K562 (cell line): ENCODE data around the gene SLC22A4. TPM values are rescaled to one million over a fixed set of nuclear protein-coding genes. Genes with fewer than 3 reads are reported as not detected.

Source experiments
- ARHGAP35 ChIP-seq: fragments of 450-650 bp; IDR thresholded peaks from 2 replicates; pipeline ENCODE4 v1.6.1; 2018; ENCODE audit not compliant: partially characterized antibody
- BACH1 ChIP-seq: fragments of 200-800 bp; sonication (Bioruptor generic); IDR thresholded peaks from 2 replicates; pipeline ENCODE4 v1.6.1; 2016; ENCODE audit warnings: missing genetic modification characterization, missing compliant biosample characterization
- BCL6 ChIP-seq: fragments of 250-450 bp; sonication (Bioruptor Pico); IDR thresholded peaks from 2 replicates; pipeline ENCODE4 v1.4.0; 2020
- BCLAF1 ChIP-seq, 2 experiments: fragments of 450-650 bp in 1 of 2; IDR thresholded peaks; 2 replicates each; pipeline ENCODE4 v1.6.1; 2011 to 2017; ENCODE audit warnings: low read depth in 2 of 2, antibody characterized with exemption in 1 of 2, borderline replicate concordance in 1 of 2, low read length in 1 of 2, mild to moderate bottlenecking in 1 of 2, mixed read lengths in 1 of 2; ENCODE audit not compliant: control insufficient read depth in 1 of 2
- CBFB ChIP-seq: sonication (generic); formaldehyde crosslinking; IDR thresholded peaks from 2 replicates; pipeline ENCODE4 v1.4.0; 2020; ENCODE audit warnings: mild to moderate bottlenecking, missing genetic modification reagents
- HSF4 ChIP-seq: fragments of 250-450 bp; sonication (Bioruptor Pico); IDR thresholded peaks from 2 replicates; pipeline ENCODE4 v2.1.2; 2022; ENCODE audit warnings: mild to moderate bottlenecking, moderate library complexity, borderline replicate concordance
- MAFG ChIP-seq: fragments of 450-650 bp; conservative IDR thresholded peaks from 2 replicates; pipeline ENCODE4 v1.6.1; 2016; ENCODE audit warnings: missing genetic modification characterization, missing compliant biosample characterization
- MTA2 ChIP-seq: fragments of 450-650 bp; IDR thresholded peaks from 2 replicates; pipeline ENCODE4 v1.6.1; 2016; ENCODE audit warnings: low read depth
- RBM34 ChIP-seq: fragments of 200-400 bp; formaldehyde crosslinking; IDR thresholded peaks from 2 replicates; pipeline ENCODE4 v1.6.1; 2018; ENCODE audit warnings: low read length, borderline replicate concordance; ENCODE audit not compliant: insufficient read depth
- RFX5 ChIP-seq: IDR thresholded peaks from 2 replicates; pipeline ENCODE4 v1.6.1; 2011; ENCODE audit warnings: low read depth, mild to moderate bottlenecking, improper control_type of control experiment, low read length
- TAF1 ChIP-seq: IDR thresholded peaks from 2 replicates; pipeline ENCODE4 v1.6.1; 2011; ENCODE audit warnings: mild to moderate bottlenecking, low read length, moderate library complexity; ENCODE audit not compliant: insufficient read depth, control insufficient read depth, severe bottlenecking; ENCODE audit errors: extremely low read depth
- YBX1 ChIP-seq: fragments of 450-650 bp; IDR thresholded peaks from 2 replicates; pipeline ENCODE4 v1.7.1; 2016; ENCODE audit warnings: mild to moderate bottlenecking
- ZFP1 ChIP-seq: fragments of 450-650 bp; formaldehyde crosslinking; IDR thresholded peaks from 2 replicates; pipeline ENCODE4 v1.4.0; 2020; ENCODE audit warnings: mild to moderate bottlenecking, mixed read lengths
- ZNF561 ChIP-seq: fragments of 450-650 bp; formaldehyde crosslinking; conservative IDR thresholded peaks from 2 replicates; pipeline ENCODE4 v1.4.0; 2020; ENCODE audit warnings: mild to moderate bottlenecking, moderate library complexity
- ZZZ3 ChIP-seq: fragments of 450-650 bp; IDR thresholded peaks from 2 replicates; pipeline ENCODE4 v1.6.1; 2016; ENCODE audit warnings: antibody characterized with exemption, mild to moderate bottlenecking, moderate library complexity
- polyA plus RNA-seq, 8 experiments: library from polyadenylated mRNA; depleted of rRNA in 4 of 8; stranded (reverse) in 5 of 8; unstranded in 3 of 8; fragments of >200 nt; fragmentation: Nextera tagmentation in 2 of 8; fragmentation: Illumina TruSeq in 1 of 8; extraction: Ambion mirVana in 2 of 8; extraction: Trizol in 1 of 8; gene quantifications; 2 replicates each; pipeline versions ENCODE4 v1.2.1 to v1.2.3, GENCODE V29; 2011 to 2014; ENCODE audit warnings: inconsistent platforms in 1 of 8, missing spikeins in 1 of 8
- total RNA-seq, 7 experiments: library from RNA; depleted of rRNA in 6 of 7; stranded (reverse); fragments of >200 nt in 6 of 7; fragmentation: Illumina TruSeq in 2 of 7; extraction: Trizol in 2 of 7; gene quantifications; 2 replicates each; pipeline versions ENCODE4 v1.2.1 to v1.2.3, GENCODE V29; 2011 to 2021; ENCODE audit warnings: low replicate concordance in 1 of 7
- TF ChIP-seq, protein P1 (sequence below), 2 experiments: fragments of 450-650 bp; IDR thresholded peaks; 2 replicates each; pipeline ENCODE4 v1.6.1; 2018; ENCODE audit warnings: mild to moderate bottlenecking in 2 of 2, low read depth in 1 of 2; ENCODE audit not compliant: partially characterized antibody in 2 of 2
- TF ChIP-seq, protein P2 (sequence below), 2 experiments: fragments of 250-450 bp in 1 of 2; fragments of 450-650 bp in 1 of 2; sonication (Bioruptor Pico) in 1 of 2; IDR thresholded peaks; 2 replicates each; pipeline versions ENCODE4 v1.6.1 to v1.8.0; 2016 to 2021; ENCODE audit warnings: mild to moderate bottlenecking in 2 of 2, moderate library complexity in 2 of 2, missing compliant biosample characterization in 1 of 2, missing genetic modification characterization in 1 of 2
- TF ChIP-seq, protein P3 (sequence below): sonication (generic); formaldehyde crosslinking; IDR thresholded peaks from 2 replicates; pipeline ENCODE4 v1.8.1; 2022; ENCODE audit warnings: missing genetic modification reagents

The SLC22A4 gene
- total and polyA plus RNA-seq, 9 of the 15 experiments (the other 6 are each of a cell fraction or from before 2014, with no cell fraction given) = 2.7 to 9.5 (median 6.2) TPM

DNA sequence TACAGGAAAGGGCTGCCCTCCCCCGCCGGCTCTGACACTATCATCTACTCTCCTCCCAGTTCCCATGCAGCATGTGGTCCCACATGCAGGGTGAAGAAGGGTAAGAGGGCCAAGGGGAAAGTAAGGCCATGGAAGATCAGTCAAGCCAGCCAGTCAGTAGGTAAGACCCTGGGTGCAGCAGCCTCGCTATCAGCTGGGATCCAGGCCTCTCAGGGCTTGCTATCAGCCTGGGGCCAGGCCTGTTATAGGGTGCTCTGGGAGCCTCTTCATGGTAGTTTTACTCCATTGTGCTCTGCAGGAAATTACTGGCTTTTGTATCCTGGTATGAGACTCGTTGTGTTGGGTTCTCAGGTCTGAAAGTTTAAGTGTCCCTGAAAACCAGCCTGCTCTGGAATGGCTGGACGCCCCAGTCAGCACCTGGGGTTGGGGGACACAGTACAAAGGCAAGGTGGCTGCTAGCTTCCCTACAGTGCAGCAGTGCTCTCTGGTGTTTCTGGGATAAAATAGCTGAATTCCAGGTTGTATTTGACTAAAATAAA, 21.4 kb downstream of the SLC22A4 start (continued):
- no peak for TF ChIP-seq YBX1
- no peak for TF ChIP-seq ZFP1 (CRISPR knock-in tag)
- peak; percentile 22 for TF ChIP-seq TAF1
- no peak for TF ChIP-seq BACH1 (tag)
- no peak for TF ChIP-seq MAFG (tag)
- no peak for TF ChIP-seq RFX5
- no peak for TF ChIP-seq ARHGAP35
- TF ChIP-seq ZNF561 = no peak
- no peak for TF ChIP-seq CBFB (CRISPR knock-in tag)
- no peak for TF ChIP-seq BCL6 (CRISPR knock-in tag)
- TF ChIP-seq, protein P1, sequence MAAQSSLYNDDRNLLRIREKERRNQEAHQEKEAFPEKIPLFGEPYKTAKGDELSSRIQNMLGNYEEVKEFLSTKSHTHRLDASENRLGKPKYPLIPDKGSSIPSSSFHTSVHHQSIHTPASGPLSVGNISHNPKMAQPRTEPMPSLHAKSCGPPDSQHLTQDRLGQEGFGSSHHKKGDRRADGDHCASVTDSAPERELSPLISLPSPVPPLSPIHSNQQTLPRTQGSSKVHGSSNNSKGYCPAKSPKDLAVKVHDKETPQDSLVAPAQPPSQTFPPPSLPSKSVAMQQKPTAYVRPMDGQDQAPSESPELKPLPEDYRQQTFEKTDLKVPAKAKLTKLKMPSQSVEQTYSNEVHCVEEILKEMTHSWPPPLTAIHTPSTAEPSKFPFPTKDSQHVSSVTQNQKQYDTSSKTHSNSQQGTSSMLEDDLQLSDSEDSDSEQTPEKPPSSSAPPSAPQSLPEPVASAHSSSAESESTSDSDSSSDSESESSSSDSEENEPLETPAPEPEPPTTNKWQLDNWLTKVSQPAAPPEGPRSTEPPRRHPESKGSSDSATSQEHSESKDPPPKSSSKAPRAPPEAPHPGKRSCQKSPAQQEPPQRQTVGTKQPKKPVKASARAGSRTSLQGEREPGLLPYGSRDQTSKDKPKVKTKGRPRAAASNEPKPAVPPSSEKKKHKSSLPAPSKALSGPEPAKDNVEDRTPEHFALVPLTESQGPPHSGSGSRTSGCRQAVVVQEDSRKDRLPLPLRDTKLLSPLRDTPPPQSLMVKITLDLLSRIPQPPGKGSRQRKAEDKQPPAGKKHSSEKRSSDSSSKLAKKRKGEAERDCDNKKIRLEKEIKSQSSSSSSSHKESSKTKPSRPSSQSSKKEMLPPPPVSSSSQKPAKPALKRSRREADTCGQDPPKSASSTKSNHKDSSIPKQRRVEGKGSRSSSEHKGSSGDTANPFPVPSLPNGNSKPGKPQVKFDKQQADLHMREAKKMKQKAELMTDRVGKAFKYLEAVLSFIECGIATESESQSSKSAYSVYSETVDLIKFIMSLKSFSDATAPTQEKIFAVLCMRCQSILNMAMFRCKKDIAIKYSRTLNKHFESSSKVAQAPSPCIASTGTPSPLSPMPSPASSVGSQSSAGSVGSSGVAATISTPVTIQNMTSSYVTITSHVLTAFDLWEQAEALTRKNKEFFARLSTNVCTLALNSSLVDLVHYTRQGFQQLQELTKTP (IDR thresholded peaks at IDR 0.05; ENCODE audit: low read depth in 1 of 2, partially characterized antibody in 2 of 2) = no peak
- TF ChIP-seq HSF4 (CRISPR knock-in tag) = no peak; the same call in 1 of the 2 replicates
- TF ChIP-seq RBM34 = no peak
- TF ChIP-seq, protein P2, sequence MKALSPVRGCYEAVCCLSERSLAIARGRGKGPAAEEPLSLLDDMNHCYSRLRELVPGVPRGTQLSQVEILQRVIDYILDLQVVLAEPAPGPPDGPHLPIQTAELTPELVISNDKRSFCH (CRISPR knock-in tag; IDR thresholded peaks at IDR 0.05) = no peak
- TF ChIP-seq, protein P2 (tag; IDR thresholded peaks at IDR 0.05) = 0 out of 2 replicates have a peak, but pooled peaks have one; percentile 40
- TF ChIP-seq, protein P3, sequence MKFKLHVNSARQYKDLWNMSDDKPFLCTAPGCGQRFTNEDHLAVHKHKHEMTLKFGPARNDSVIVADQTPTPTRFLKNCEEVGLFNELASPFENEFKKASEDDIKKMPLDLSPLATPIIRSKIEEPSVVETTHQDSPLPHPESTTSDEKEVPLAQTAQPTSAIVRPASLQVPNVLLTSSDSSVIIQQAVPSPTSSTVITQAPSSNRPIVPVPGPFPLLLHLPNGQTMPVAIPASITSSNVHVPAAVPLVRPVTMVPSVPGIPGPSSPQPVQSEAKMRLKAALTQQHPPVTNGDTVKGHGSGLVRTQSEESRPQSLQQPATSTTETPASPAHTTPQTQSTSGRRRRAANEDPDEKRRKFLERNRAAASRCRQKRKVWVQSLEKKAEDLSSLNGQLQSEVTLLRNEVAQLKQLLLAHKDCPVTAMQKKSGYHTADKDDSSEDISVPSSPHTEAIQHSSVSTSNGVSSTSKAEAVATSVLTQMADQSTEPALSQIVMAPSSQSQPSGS (CRISPR knock-in tag) = no peak
- TF ChIP-seq BCLAF1 (IDR thresholded peaks at IDR 0.05; ENCODE audit: borderline replicate concordance in 1 of 2, control insufficient read depth in 1 of 2, low read depth in 2 of 2, low read length in 1 of 2) = no peak
- no peak for TF ChIP-seq ZZZ3
- peak; percentile 85 for TF ChIP-seq MTA2
